MM.1S (cell line): Measurements from ENCODE around the gene PELI1.

ENCODE experiments used
- DNase-seq: peaks from one replicate; pipeline ENCODE4 v3.0.0-alpha.2; 2015
- H2AFZ ChIP-seq: fragments of 300-600 bp; sonication (generic); 2 replicates; pipeline ENCODE4 v1.6.0; 2016; ENCODE audit warnings: antibody characterized with exemption, low read length
- H3F3A ChIP-seq: fragments of 300-600 bp; sonication (generic); 2 replicates; pipeline ENCODE4 v1.6.1; 2016; ENCODE audit warnings: mild to moderate bottlenecking, antibody characterized with exemption, low read length, moderate library complexity, mixed read lengths; ENCODE audit not compliant: insufficient read depth
- H3K27ac ChIP-seq: fragments of 300-600 bp; sonication (generic); 2 replicates; pipeline ENCODE4 v1.5.1; 2016; ENCODE audit warnings: mild to moderate bottlenecking, low read length
- H3K27me3 ChIP-seq: fragments of 300-600 bp; sonication (generic); replicated peaks from 2 replicates; pipeline ENCODE4 v1.6.0; 2016; ENCODE audit warnings: low read length; ENCODE audit not compliant: insufficient read depth
- H3K36me3 ChIP-seq: fragments of 300-600 bp; sonication (generic); replicated peaks from 2 replicates; pipeline ENCODE4 v1.6.1; 2016; ENCODE audit warnings: mild to moderate bottlenecking, low read length, mixed read lengths; ENCODE audit not compliant: insufficient read depth
- H3K4me1 ChIP-seq: fragments of 300-600 bp; sonication (generic); 2 replicates; pipeline ENCODE4 v1.6.1; 2016; ENCODE audit warnings: low read length, mixed read lengths
- H3K4me2 ChIP-seq: fragments of 300-600 bp; sonication (generic); 2 replicates; pipeline ENCODE4 v1.6.0; 2016; ENCODE audit warnings: low read depth, low read length
- H3K4me3 ChIP-seq: fragments of 300-600 bp; sonication (generic); 2 replicates; pipeline ENCODE4 v1.5.1; 2016; ENCODE audit warnings: low read length, mixed read lengths
- H3K79me2 ChIP-seq: fragments of 300-600 bp; sonication (generic); 2 replicates; pipeline ENCODE4 v1.6.1; 2016; ENCODE audit warnings: mixed run types, low read length, mixed read lengths
- H3K9ac ChIP-seq: fragments of 300-600 bp; sonication (generic); 2 replicates; pipeline ENCODE4 v1.6.1; 2016; ENCODE audit warnings: low read length, mixed read lengths
- H3K9me2 ChIP-seq: fragments of 300-600 bp; sonication (generic); replicated peaks from 2 replicates; pipeline ENCODE4 v1.6.1; 2016; ENCODE audit warnings: mild to moderate bottlenecking, low read length, mixed read lengths; ENCODE audit not compliant: insufficient read depth
- H3K9me3 ChIP-seq: fragments of 300-600 bp; sonication (generic); replicated peaks from 2 replicates; pipeline ENCODE4 v1.6.1; 2016; ENCODE audit warnings: mild to moderate bottlenecking, low read length, mixed read lengths; ENCODE audit not compliant: insufficient read depth
- H4K20me1 ChIP-seq: fragments of 300-600 bp; sonication (generic); 2 replicates; pipeline ENCODE4 v1.6.1; 2016; ENCODE audit warnings: mild to moderate bottlenecking, low read length, moderate library complexity, mixed read lengths; ENCODE audit not compliant: insufficient read depth
- CTCF ChIP-seq: fragments of 300-600 bp; sonication (generic); IDR thresholded peaks from 2 replicates; pipeline ENCODE4 v1.5.1; 2016; ENCODE audit warnings: antibody characterized with exemption, low read length, mixed read lengths
- EZH2 ChIP-seq: fragments of 300-600 bp; sonication (generic); optimal IDR thresholded peaks from 2 replicates; pipeline ENCODE3; 2017; ENCODE audit warnings: low read depth, mild to moderate bottlenecking, antibody characterized with exemption, low read length, mixed read lengths
- EZH2phosphoT487 ChIP-seq: fragments of 300-600 bp; sonication (generic); IDR thresholded peaks from 2 replicates; pipeline ENCODE4 v1.6.1; 2018; ENCODE audit warnings: antibody characterized with exemption, low read length

Gene PELI1

GRCh38 chr2:64090264-64090663 lies 54.0 kb downstream of the PELI1 start:
- Histone ChIP-seq H3K36me3 (peaks cover 4% of the 10 kb centered on the region; the same call in 1 of the 2 replicates), H3K9me3 (no peaks in the 10 kb centered on the region), H3K4me2 (no peak overlapping the region), H3K9me2 (no peaks in the 10 kb centered on the region), H3F3A (no peaks in the 10 kb centered on the region), H3K9ac (no peak overlapping the region), H3K27ac (no peak overlapping the region), H3K4me3 (no peak overlapping the region), H3K79me2 (no peaks in the 10 kb centered on the region), H3K27me3 (no peaks in the 10 kb centered on the region), H4K20me1 (no peaks in the 10 kb centered on the region), H3K4me1 (peaks cover 14% of the 10 kb centered on the region), H2AFZ (no peak overlapping the region)
- TF ChIP-seq EZH2phosphoT487: no peak
- TF ChIP-seq EZH2: no peak
- no peak for TF ChIP-seq CTCF
- no peak for DNase-seq

GRCh38 chr2:64086347-64087082 lies 57.7 kb downstream of the PELI1 start:
- H4K20me1 ChIP-seq: no peaks in the 10 kb centered on the region
- TF ChIP-seq CTCF (no peak), EZH2phosphoT487 (no peak), EZH2 (no peak)
- no peak overlapping the region for H3K9ac ChIP-seq
- H3K36me3 ChIP-seq: no peaks in the 10 kb centered on the region
- no peak overlapping the region for H3K4me2 ChIP-seq
- H2AFZ ChIP-seq: no peak overlapping the region
- no peaks in the 10 kb centered on the region for H3K9me2 ChIP-seq
- no peak overlapping the region for H3K27ac ChIP-seq
- no peaks in the 10 kb centered on the region for H3F3A ChIP-seq
- H3K4me3 ChIP-seq: no peak overlapping the region
- no peaks in the 10 kb centered on the region for H3K9me3 ChIP-seq
- no peaks in the 10 kb centered on the region for H3K4me1 ChIP-seq
- no peak for DNase-seq
- H3K79me2 ChIP-seq: no peaks in the 10 kb centered on the region
- H3K27me3 ChIP-seq: no peaks in the 10 kb centered on the region

GRCh38 chr2:64085936-64086335 lies 58.3 kb downstream of the PELI1 start:
- Histone ChIP-seq H3F3A (no peaks in the 10 kb centered on the region), H3K36me3 (no peaks in the 10 kb centered on the region), H3K27ac (no peak overlapping the region), H3K4me2 (no peak overlapping the region), H3K79me2 (no peaks in the 10 kb centered on the region), H3K4me1 (no peaks in the 10 kb centered on the region), H4K20me1 (no peaks in the 10 kb centered on the region), H3K4me3 (no peak overlapping the region), H2AFZ (no peak overlapping the region), H3K9me2 (no peaks in the 10 kb centered on the region), H3K9me3 (no peaks in the 10 kb centered on the region), H3K27me3 (no peaks in the 10 kb centered on the region), H3K9ac (no peak overlapping the region)
- DNase-seq: no peak
- no peak for TF ChIP-seq CTCF
- TF ChIP-seq EZH2phosphoT487: no peak
- no peak for TF ChIP-seq EZH2
